ENCODE results near the gene SGCE. TPM values are rescaled to one million over a fixed set of nuclear protein-coding genes. Genes with fewer than 3 reads are reported as not detected.
"Not testable (repeated sequence)": the region's sequence is repeated elsewhere in the genome, so short reads cannot be mapped to it uniquely, and the experiment has no call there.

Gene SGCE, protein sequence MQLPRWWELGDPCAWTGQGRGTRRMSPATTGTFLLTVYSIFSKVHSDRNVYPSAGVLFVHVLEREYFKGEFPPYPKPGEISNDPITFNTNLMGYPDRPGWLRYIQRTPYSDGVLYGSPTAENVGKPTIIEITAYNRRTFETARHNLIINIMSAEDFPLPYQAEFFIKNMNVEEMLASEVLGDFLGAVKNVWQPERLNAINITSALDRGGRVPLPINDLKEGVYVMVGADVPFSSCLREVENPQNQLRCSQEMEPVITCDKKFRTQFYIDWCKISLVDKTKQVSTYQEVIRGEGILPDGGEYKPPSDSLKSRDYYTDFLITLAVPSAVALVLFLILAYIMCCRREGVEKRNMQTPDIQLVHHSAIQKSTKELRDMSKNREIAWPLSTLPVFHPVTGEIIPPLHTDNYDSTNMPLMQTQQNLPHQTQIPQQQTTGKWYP
- 10 to 100 TPM; 34.4 to 93.7 (median 61.8) TPM for total RNA-seq
- polyA plus RNA-seq: 10 to 100 TPM in 2 of 3 donors, 1 to 10 TPM in 1; 9.6 to 19.5 (median 12.3) TPM
- long read RNA-seq, donor 1, transcript SGCE-299 (11 exons, 1,614 nt): major isoform, 19 of 37 reads
- long read RNA-seq, donor 1, partial matches to known transcripts: 7 of 37 reads
- long read RNA-seq, donor 1, other reads (novel, unspliced or antisense): 0 of 37 reads
- long read RNA-seq, donor 2, transcript SGCE-299 (11 exons, 1,614 nt): major isoform, 11 of 39 reads
- long read RNA-seq, donor 2, partial matches to known transcripts: 16 of 39 reads
- long read RNA-seq, donor 2, other reads (novel, unspliced or antisense): 0 of 39 reads

DNA sequence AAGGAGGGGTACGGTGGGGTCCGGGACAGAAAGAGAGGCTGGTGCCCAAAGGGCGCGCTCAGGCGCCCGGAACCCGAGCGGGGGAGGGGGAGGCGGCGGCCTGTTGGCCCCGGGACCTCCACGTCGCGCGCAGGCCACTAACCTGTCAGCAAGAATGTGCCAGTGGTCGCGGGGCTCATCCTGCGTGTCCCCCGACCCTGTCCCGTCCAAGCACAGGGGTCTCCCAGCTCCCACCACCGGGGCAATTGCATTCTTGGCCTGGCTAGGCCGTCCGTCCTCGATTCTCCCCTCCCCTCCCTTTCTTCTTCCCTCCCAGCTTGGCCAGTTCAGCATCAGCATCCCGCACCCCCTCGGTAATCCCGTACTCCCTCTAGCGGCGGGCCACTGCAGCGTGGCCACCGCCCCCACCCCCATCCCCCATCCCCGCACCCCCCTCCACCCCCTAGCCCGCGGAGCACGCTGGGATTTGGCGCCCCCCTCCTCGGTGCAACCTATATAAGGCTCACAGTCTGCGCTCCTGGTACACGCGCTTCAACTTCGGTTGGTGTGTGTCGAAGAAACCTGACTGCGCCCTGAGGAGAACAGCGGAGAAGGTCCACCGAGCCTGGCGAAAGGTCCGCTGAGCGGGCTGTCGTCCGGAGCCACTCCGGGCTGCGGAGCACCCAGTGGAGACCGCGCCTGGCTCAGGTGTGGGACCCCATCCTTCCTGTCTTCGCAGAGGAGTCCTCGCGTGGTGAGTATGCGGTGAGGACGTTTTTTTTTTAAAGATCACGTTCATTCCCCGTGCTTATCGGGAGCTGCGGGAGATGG is at the start of gene SGCE:
Gene SGCE, minus strand, starts transcription at position 286 of the 810 bp plus-strand sequence. Its CDS starts 35 bp downstream, at position 251.
- Histone ChIP-seq H3K4me3 (peak within 1 kb of the TSS; percentile 38 to 76 (median 54)), H3K27ac (peak within 1 kb of the TSS; percentile 49 to 84 (median 78)), H3K9me3 (peaks cover 0 to 20% (median 3%) of the 10 kb centered on the region in 8 donors), H3K27me3 (replicated peaks in 1 of 7) (peaks cover 0 to 64% (median 28%) of the 10 kb centered on the region in 7 donors), H3K4me1 (peaks cover 0 to 60% (median 32%) of the 10 kb centered on the region in 6 donors), H3K36me3 (no peaks in the 10 kb centered on the region)
- peak; percentile 88 for DNase-seq
- TF ChIP-seq, protein P1, sequence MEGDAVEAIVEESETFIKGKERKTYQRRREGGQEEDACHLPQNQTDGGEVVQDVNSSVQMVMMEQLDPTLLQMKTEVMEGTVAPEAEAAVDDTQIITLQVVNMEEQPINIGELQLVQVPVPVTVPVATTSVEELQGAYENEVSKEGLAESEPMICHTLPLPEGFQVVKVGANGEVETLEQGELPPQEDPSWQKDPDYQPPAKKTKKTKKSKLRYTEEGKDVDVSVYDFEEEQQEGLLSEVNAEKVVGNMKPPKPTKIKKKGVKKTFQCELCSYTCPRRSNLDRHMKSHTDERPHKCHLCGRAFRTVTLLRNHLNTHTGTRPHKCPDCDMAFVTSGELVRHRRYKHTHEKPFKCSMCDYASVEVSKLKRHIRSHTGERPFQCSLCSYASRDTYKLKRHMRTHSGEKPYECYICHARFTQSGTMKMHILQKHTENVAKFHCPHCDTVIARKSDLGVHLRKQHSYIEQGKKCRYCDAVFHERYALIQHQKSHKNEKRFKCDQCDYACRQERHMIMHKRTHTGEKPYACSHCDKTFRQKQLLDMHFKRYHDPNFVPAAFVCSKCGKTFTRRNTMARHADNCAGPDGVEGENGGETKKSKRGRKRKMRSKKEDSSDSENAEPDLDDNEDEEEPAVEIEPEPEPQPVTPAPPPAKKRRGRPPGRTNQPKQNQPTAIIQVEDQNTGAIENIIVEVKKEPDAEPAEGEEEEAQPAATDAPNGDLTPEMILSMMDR (IDR thresholded peaks at IDR 0.05 in 8 of 11, conservative IDR thresholded peaks at IDR 0.05 in 3 of 11): peak in 9 of 11 experiments; percentile 14 to 79 (median 68)
- peak; percentile 57 to 80 (median 63) for TF ChIP-seq POLR2AphosphoS5 (IDR thresholded peaks at IDR 0.05)
- no peak for TF ChIP-seq POLR2A (IDR thresholded peaks at IDR 0.05)
- intact Hi-C loops (cut with DNase I; ENCODE audit: low total_unique reads): no loop called here
- WGBS, 5 donors: 22 to 33% (median 26%) methylated on average over 42 to 63 of the region's 63 CpGs

DNA sequence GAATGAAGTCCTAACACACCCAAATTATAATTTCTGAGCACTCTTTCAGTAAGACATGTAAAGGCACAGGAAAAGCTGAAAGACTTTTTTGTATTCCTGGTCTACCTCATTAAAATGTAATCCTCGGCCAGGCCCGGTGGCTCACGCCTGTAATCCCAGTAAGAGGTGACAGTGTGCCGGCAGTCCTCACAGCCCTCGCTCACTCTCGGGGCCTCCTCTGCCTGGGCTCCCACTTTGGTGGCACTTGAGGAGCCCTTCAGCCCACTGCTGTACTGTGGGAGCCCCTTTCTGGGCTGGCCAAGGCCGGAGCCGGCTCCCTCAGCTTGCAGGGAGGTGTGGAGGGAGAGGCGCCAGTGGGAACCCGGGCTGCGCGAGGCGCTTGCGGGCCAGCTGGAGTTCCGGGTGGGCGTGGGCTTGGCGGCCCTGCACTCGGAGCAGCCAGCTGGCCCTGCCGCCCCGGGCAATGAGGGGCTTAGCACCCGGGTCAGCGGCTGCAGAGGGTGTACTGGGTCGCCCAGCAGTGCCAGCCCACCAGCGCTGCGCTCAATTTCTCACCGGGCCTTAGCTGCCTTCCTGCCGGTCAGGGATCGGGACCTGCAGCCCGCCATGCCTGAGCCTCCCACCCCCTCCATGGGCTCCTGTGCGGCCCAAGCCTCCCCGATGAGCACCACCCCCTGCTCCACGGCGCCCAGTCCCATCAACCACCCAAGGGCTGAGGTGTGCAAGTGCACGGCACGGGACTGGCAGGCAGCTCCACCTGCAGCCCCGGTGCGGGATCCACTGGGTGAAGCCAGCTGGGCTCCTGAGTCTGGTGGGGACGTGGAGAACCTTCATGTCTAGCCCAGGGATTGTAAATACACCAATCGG is 49.5 kb upstream of the SGCE start:
- 94 to 97% (median 95%) methylated on average over 16 to 39 of the region's 39 CpGs for WGBS, 5 donors
- H3K4me1 ChIP-seq; H3K4me3 ChIP-seq; H3K27ac ChIP-seq; H3K27me3 ChIP-seq (replicated peaks in 1 of 7); H3K9me3 ChIP-seq; intact Hi-C loops (cut with DNase I; ENCODE audit: low total_unique reads); DNase-seq; H3K36me3 ChIP-seq: not testable (repeated sequence)

DNA sequence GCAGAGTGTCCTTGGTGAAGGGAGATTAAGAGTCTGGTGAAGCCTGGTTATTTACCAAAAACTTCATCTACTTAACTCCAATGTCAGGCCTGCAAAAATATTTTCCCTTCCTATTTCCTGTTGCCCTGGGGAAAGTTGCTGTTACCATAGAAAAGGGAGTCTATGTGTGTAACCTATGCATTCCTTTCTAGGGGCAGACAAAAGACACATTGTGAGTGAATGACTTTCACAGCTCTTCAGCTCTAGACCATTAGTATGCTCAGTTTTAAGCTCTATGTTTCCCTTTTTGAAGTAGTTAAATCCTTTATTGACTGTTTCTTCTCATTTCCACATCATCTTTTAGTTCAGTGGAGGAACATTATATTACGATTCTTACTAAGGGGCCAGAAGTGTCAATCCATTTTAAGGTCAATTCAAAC is 45.6 kb upstream of the SGCE start:
- H3K27me3 ChIP-seq (replicated peaks in 1 of 7): no peaks in the 10 kb centered on the region
- no peak for DNase-seq
- peaks cover 0 to 22% (median 13%) of the 10 kb centered on the region in 6 donors for H3K4me1 ChIP-seq
- intact Hi-C loops (cut with DNase I; ENCODE audit: low total_unique reads): no loop called here
- TF ChIP-seq, protein P1 (IDR thresholded peaks at IDR 0.05 in 8 of 11, conservative IDR thresholded peaks at IDR 0.05 in 3 of 11): no peak
- TF ChIP-seq POLR2AphosphoS5 (IDR thresholded peaks at IDR 0.05): no peak
- TF ChIP-seq POLR2A (IDR thresholded peaks at IDR 0.05): no peak
- no peaks in the 10 kb centered on the region for H3K36me3 ChIP-seq
- peak overlapping the region in 3 of 8 donors; percentile 1 to 41 (median 3) for H3K27ac ChIP-seq
- no peaks in the 10 kb centered on the region for H3K9me3 ChIP-seq
- H3K4me3 ChIP-seq: no peak overlapping the region
- 54 to 83% (median 75%) methylated on average over 1 of the region's 1 CpG for WGBS, 5 donors
